SHP77 (cell line): ENCODE data around the gene HOXD9.

ENCODE experiments used
- DNase-seq, 2 experiments: peaks; one replicate each; lab custom pipeline; 2025; lab: John Stamatoyannopoulos, UW

The HOXD9 gene

GRCh38 chr2:176124110-176124946 lies 1.8 kb downstream of the HOXD9 start:
- no peak for DNase-seq

- no peak for DNase-seq
Observed at GRCh38 chr2:176124947-176125771, 2.6 kb downstream of the HOXD9 start.

- peak in 1 of 2 experiments; percentile 47 for DNase-seq
Observed at GRCh38 chr2:176125772-176126054, 3.2 kb downstream of the HOXD9 start.

- DNase-seq: peak in 1 of 2 experiments; percentile 37
Observed at GRCh38 chr2:176126929-176127773, 4.6 kb downstream of the HOXD9 start.

GRCh38 chr2:176127774-176128072 lies 5.2 kb downstream of the HOXD9 start:
- no peak for DNase-seq

GRCh38 chr2:176128172-176128981 lies 5.9 kb downstream of the HOXD9 start:
- DNase-seq: peak in 1 of 2 experiments; percentile 36

- peak; percentile 50 to 61 for DNase-seq
Observed at GRCh38 chr2:176128982-176129796, 6.7 kb downstream of the HOXD9 start, which contains the start of gene HOXD8. Gene HOXD8, plus strand, starts transcription at chr2:176129705. Its CDS starts 662 bp downstream, at chr2:176130367.

GRCh38 chr2:176129813-176130146 lies 7.3 kb downstream of the HOXD9 start:
- no peak for DNase-seq

GRCh38 chr2:176130147-176130956 lies 7.8 kb downstream of the HOXD9 start:
- no peak for DNase-seq

- no peak for DNase-seq
Observed at GRCh38 chr2:176130957-176131847, 8.7 kb downstream of the HOXD9 start.

GRCh38 chr2:176131848-176132158 lies 9.3 kb downstream of the HOXD9 start:
- DNase-seq: no peak

GRCh38 chr2:176132205-176133171 lies 10.0 kb downstream of the HOXD9 start:
- DNase-seq: peak in 1 of 2 experiments; percentile 51

GRCh38 chr2:176133389-176133788 lies 10.9 kb downstream of the HOXD9 start:
- no peak for DNase-seq

- no peak for DNase-seq
Observed at GRCh38 chr2:176134035-176134434, 11.5 kb downstream of the HOXD9 start.

- DNase-seq: no peak
Observed at GRCh38 chr2:176135035-176135440, 12.5 kb downstream of the HOXD9 start.

- DNase-seq: no peak
Observed at GRCh38 chr2:176136374-176137251, 14.1 kb downstream of the HOXD9 start.

GRCh38 chr2:176137252-176137580 lies 14.7 kb downstream of the HOXD9 start:
- DNase-seq: no peak
